Prostate gland (tissue), 2 donors: ENCODE results near the gene ATP8B3.

ENCODE experiments used
- CTCF ChIP-seq, 4 experiments: fragments of 200-600 bp in 2 of 4; fragments of 450-650 bp in 2 of 4; sonication (generic) in 2 of 4; IDR thresholded peaks; 1 replicate in 3 of 4; 2 replicates in 1 of 4; pipeline ENCODE4 v1.5.1; 2016 to 2019; ENCODE audit warnings: antibody characterized with exemption in 4 of 4, mild to moderate bottlenecking in 2 of 4, moderate library complexity in 2 of 4
- POLR2A ChIP-seq: fragments of 450-650 bp; IDR thresholded peaks from one replicate; pipeline ENCODE4 v1.6.1; 2016; ENCODE audit warnings: antibody characterized with exemption, mild to moderate bottlenecking

DNA sequence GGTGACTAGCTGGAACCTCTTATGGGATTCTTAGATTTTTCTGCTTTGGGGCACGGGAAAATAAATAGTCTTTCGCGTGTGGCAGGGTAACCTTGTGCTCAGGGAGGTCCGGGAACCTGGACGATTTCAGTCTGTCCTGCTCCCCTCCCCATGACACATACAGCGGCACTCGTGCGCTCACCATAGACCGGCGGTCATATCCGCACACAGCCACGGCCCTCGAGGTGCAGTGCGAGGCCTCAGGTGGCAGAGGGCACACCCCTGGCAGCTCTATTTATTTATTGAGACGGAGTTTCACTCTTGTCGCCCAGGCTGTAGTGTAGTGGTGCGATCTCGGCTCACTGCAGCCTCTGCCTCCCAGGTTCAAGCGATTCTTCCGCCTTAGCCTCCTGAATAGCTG is 55.8 kb downstream of the ATP8B3 start:
- TF ChIP-seq CTCF (IDR thresholded peaks at IDR 0.05) = no peak
- TF ChIP-seq POLR2A = no peak
